IPS-18a (cell line): ENCODE data around the gene ARFRP1.

Experiments
- H3K27ac ChIP-seq: one replicate; pipeline ENCODE4 v1.5.1; 2013; ENCODE audit warnings: low read length
- H3K27me3 ChIP-seq: one replicate; pipeline ENCODE4 v1.6.1; 2013; ENCODE audit warnings: mild to moderate bottlenecking, low read length; ENCODE audit not compliant: control insufficient read depth, insufficient read depth
- H3K36me3 ChIP-seq: one replicate; pipeline ENCODE4 v1.6.1; 2013; ENCODE audit warnings: low read depth, low read length; ENCODE audit not compliant: control insufficient read depth
- H3K4me1 ChIP-seq: one replicate; pipeline ENCODE4 v1.6.1; 2013; ENCODE audit warnings: low read depth, low read length; ENCODE audit not compliant: control insufficient read depth
- H3K4me3 ChIP-seq: one replicate; pipeline ENCODE4 v1.5.1; 2013; ENCODE audit warnings: low read length
- H3K9ac ChIP-seq: one replicate; pipeline ENCODE4 v1.6.1; 2013; ENCODE audit warnings: mild to moderate bottlenecking, low read length, moderate library complexity
- H3K9me3 ChIP-seq: one replicate; pipeline ENCODE4 v1.6.1; 2013; ENCODE audit warnings: low read depth, low read length; ENCODE audit not compliant: control insufficient read depth

ARFRP1 gene

GRCh38 chr20:63707558-63708300 lies at the start of gene ARFRP1, which contains the start of gene ZGPAT:
TSS of gene ARFRP1 (minus strand) at chr20:63707976. CDS start at chr20:63707091, 885 bp downstream.
TSS of gene ZGPAT (plus strand) at chr20:63708039. CDS start at chr20:63708581, 542 bp downstream.
- peak within 1 kb of the TSS; percentile 81 for H3K4me3 ChIP-seq
- H3K36me3 ChIP-seq = peaks cover 47% of the 10 kb centered on the region
- no peaks in the 10 kb centered on the region for H3K27me3 ChIP-seq
- no peaks in the 10 kb centered on the region for H3K9me3 ChIP-seq
- peaks cover 3% of the 10 kb centered on the region for H3K4me1 ChIP-seq
- H3K27ac ChIP-seq = no peak within 1 kb of the TSS
- peak within 1 kb of the TSS; percentile 54 for H3K9ac ChIP-seq

GRCh38 chr20:63756648-63756991 lies 48.8 kb upstream of the ARFRP1 start:
- Histone ChIP-seq H3K9ac (no peak overlapping the region), H3K36me3 (no peaks in the 10 kb centered on the region), H3K9me3 (no peaks in the 10 kb centered on the region), H3K4me3 (no peak overlapping the region), H3K4me1 (no peaks in the 10 kb centered on the region), H3K27me3 (no peaks in the 10 kb centered on the region), H3K27ac (no peak overlapping the region)

GRCh38 chr20:63755933-63756647 lies 48.3 kb upstream of the ARFRP1 start:
- H3K27ac ChIP-seq = no peak overlapping the region
- H3K4me3 ChIP-seq = no peak overlapping the region
- no peak overlapping the region for H3K9ac ChIP-seq
- no peaks in the 10 kb centered on the region for H3K36me3 ChIP-seq
- no peaks in the 10 kb centered on the region for H3K27me3 ChIP-seq
- no peaks in the 10 kb centered on the region for H3K4me1 ChIP-seq
- H3K9me3 ChIP-seq = no peaks in the 10 kb centered on the region

GRCh38 chr20:63754008-63754407 lies 46.2 kb upstream of the ARFRP1 start:
- Histone ChIP-seq H3K9me3 (no peaks in the 10 kb centered on the region), H3K4me3 (no peak overlapping the region), H3K36me3 (no peaks in the 10 kb centered on the region), H3K4me1 (no peaks in the 10 kb centered on the region), H3K27me3 (no peaks in the 10 kb centered on the region), H3K27ac (no peak overlapping the region), H3K9ac (no peak overlapping the region)

- Histone ChIP-seq H3K27ac (no peak overlapping the region), H3K4me1 (no peaks in the 10 kb centered on the region), H3K27me3 (no peaks in the 10 kb centered on the region), H3K36me3 (no peaks in the 10 kb centered on the region), H3K4me3 (no peak overlapping the region), H3K9ac (no peak overlapping the region), H3K9me3 (no peaks in the 10 kb centered on the region)
These were observed 45.6 kb upstream of the ARFRP1 start for GRCh38 chr20:63753381-63753780.

- Histone ChIP-seq H3K4me3 (no peak overlapping the region), H3K9me3 (no peaks in the 10 kb centered on the region), H3K9ac (no peak overlapping the region), H3K27ac (no peak overlapping the region), H3K27me3 (no peaks in the 10 kb centered on the region), H3K36me3 (no peaks in the 10 kb centered on the region), H3K4me1 (no peaks in the 10 kb centered on the region)
These were observed 44.8 kb upstream of the ARFRP1 start for GRCh38 chr20:63752411-63753101.

GRCh38 chr20:63751471-63752271 lies 43.9 kb upstream of the ARFRP1 start:
- no peak overlapping the region for H3K9ac ChIP-seq
- no peaks in the 10 kb centered on the region for H3K36me3 ChIP-seq
- no peaks in the 10 kb centered on the region for H3K4me1 ChIP-seq
- no peaks in the 10 kb centered on the region for H3K9me3 ChIP-seq
- H3K27ac ChIP-seq = no peak overlapping the region
- H3K27me3 ChIP-seq = no peaks in the 10 kb centered on the region
- no peak overlapping the region for H3K4me3 ChIP-seq

- H3K36me3 ChIP-seq = no peaks in the 10 kb centered on the region
- no peak overlapping the region for H3K27ac ChIP-seq
- H3K9ac ChIP-seq = no peak overlapping the region
- no peaks in the 10 kb centered on the region for H3K4me1 ChIP-seq
- no peak overlapping the region for H3K4me3 ChIP-seq
- no peaks in the 10 kb centered on the region for H3K9me3 ChIP-seq
- H3K27me3 ChIP-seq = no peaks in the 10 kb centered on the region
These were observed 43.2 kb upstream of the ARFRP1 start for GRCh38 chr20:63750807-63751470.

GRCh38 chr20:63749597-63750508 lies 42.1 kb upstream of the ARFRP1 start:
- Histone ChIP-seq H3K4me1 (no peaks in the 10 kb centered on the region), H3K27me3 (no peaks in the 10 kb centered on the region), H3K9me3 (no peaks in the 10 kb centered on the region), H3K4me3 (no peak overlapping the region), H3K36me3 (no peaks in the 10 kb centered on the region), H3K9ac (no peak overlapping the region), H3K27ac (no peak overlapping the region)

GRCh38 chr20:63748934-63749270 lies 41.1 kb upstream of the ARFRP1 start:
- Histone ChIP-seq H3K27ac (no peak overlapping the region), H3K4me3 (no peak overlapping the region), H3K36me3 (peaks cover under 1% of the 10 kb centered on the region), H3K9ac (no peak overlapping the region), H3K9me3 (no peaks in the 10 kb centered on the region), H3K4me1 (no peaks in the 10 kb centered on the region), H3K27me3 (no peaks in the 10 kb centered on the region)
